Mucosa of gallbladder (tissue), 1 donor: ENCODE measurements around the gene CSNK1G2. TPM values are rescaled to one million over a fixed set of nuclear protein-coding genes. Genes with fewer than 3 reads are reported as not detected.

Experiments used
- DNase-seq: peaks from one replicate; pipeline ENCODE4 v3.0.0-alpha.2; 2020; ENCODE audit warnings: low spot score
- total RNA-seq: library from RNA; stranded (reverse); gene quantifications from one replicate; pipeline ENCODE4 v1.2.1, GENCODE V29; 2021
- donor health status: DM: no; HTN: no; CAD: no.

Gene CSNK1G2
- total RNA-seq, 1 donor from 2014 or later = 77.5 TPM

DNA sequence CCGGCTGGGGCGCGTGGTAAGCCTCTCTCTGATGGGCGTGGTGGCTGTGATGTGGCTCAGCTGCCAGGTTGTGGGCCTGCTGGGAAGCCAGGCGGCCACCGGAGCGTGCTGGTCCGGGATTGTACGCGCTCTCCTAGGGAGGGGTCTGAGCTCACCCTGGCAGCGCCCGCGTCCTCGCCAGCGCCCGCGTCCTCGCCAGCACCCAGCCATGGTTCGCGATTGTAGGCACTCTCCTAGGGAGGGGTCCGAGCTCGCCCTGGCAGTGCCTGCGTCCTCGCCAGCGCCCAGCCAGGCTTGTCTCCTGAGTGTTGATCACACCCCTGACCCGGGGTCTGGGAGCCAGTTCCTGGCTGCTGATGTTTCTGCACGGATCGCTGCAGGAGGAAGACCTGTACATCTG lies 22.0 kb upstream of the CSNK1G2 start:
- DNase-seq = no peak

DNA sequence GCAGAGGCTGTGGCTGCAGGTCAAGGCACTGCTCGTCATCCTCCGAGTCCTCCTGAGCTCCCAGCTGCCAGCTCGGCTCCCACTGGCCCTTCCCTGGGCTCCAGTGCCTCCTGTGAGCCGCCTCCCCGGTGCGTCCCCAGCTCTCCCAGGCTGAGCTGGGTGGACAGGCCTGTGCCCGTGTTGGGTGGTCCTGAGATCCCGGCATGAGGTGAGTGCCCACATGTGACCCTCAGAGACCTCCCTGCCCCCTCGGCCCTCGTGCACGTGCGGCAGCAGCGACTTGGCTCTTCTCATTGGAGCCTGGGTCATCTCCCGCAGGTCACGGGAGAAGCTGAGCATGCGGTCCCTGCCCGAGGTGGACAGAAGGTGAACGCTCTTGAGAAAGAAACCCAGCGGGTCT lies 20.3 kb upstream of the CSNK1G2 start:
- no peak for DNase-seq

DNA sequence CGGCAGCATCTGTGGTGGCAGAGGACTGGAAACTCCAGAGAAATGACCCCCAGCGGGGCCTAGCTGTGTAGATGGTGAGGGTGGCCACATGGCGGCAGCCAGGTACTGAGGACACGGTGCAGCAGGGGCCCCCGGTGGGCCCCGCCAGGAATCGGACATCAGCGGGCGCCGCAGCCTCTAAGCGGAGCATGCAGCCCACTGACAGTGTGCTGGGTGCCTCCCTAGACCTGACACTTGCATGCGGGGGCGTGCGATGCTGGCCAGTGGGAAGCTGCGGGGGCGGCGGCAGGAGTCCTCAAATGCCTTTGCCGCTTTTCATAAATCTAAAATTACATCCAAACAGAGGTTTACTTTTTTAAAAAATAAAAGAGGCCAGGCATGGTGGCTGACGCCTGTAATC lies 19.6 kb upstream of the CSNK1G2 start:
- DNase-seq = no peak

DNA sequence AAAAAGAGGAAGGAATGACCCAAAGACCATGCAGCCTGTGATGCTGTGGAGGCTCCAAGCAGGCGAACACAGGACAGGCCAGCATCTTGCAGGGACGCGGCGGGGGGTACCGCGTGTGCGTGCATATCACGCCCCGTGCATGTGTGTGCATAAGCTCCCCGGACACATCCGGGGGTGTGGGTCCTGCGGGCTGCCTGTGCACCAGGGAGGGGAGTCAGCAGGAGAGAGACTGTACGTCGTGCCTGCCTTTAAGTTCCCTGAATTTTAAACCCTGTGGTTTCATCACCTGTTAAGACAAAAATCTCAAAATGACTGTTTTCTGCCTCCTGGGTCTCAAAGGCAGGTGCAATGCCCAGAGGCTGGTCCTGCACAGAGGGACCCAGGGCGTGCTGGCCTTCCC lies 19.1 kb upstream of the CSNK1G2 start:
- DNase-seq = no peak

DNA sequence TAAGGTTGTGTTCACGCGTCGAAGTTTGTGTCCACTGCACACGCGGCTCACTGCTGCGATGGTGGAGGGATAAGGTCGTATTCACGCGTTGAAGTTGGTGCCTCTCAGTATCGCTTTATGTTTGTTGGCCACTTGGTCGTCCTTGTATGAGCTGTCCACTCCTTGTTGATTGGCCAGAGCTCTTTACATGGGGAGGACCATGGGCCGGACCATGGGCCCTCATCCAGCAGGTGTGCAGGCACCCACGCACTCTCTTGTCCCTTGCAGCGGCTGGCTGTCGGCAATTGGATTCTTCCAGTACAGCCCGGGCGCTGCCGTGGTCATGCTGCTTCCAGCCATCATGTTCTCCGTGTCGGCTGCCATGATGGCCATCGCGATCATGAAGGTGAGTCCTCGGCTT lies 18.2 kb upstream of the CSNK1G2 start:
- no peak for DNase-seq

DNA sequence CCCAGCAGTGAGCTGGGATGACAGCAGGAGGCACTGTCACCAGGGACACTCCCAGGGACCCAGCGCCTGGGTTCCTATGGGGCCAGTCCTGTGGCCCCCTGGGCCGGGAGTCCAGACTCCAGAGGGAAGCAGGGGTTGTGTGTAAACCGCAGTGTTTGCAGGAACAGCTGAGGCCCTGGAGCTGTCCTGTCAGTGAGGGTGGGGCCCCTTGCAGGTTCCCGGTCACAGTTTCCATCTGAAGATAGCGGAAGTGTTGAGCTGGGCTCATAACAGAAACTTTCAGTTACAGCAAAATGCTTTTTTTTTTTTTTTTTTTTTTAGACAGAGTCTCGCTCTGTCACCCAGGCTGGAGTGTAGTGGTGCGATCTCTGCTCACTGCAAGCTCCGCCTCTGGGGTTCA lies 17.7 kb upstream of the CSNK1G2 start:
- DNase-seq = no peak

DNA sequence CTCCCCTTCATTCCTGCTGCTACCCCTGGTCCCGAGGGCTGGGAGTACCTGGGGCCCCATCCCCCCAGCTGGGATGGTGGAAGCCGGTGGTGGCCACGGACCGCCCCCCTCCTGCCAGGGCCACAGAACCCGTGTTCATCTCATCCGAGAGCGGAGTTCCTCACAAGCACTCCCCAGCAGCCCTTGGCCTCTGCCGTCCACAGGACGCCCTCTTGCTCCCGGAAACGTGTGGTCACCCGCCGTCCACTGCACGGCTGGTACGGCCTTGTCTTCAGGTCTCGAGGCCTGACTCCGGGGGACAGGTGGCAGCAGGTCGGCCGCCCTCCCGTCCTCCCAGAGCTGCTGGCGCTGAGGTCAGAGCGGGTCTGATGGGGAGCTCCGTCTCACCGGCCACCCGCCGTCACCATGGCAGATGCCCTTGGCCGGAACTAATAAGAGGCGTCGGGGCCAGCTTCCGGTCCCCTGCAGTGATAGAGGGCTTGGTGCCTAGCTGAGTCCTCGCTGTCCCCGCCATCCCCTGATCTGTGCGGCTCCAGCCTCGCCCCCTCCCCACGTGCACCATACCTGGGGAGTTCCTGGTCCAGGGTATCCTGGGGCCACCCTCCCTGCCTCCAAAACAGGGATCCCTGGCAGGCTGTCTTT lies 16.5 kb upstream of the CSNK1G2 start:
- no peak for DNase-seq

DNA sequence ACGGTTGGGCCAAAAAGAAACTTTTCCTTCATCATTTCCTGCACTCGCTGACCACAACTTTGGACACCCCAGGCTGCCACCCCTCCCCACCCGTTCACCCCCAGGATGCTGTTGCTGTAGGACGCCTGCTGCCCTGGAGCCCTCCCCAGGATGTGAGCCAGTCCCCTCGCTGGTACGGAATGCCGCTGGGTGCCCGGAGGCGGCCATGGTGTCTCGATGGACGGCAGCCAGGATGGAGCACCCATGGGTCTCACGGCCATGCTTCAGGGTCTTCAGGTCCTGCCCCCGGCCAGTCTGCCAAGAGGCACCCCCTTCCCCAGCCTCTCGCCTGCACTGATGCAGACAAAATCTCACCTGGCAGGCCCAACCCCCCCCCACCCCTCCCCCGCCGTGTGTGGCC lies 15.4 kb upstream of the CSNK1G2 start:
- no peak for DNase-seq

DNA sequence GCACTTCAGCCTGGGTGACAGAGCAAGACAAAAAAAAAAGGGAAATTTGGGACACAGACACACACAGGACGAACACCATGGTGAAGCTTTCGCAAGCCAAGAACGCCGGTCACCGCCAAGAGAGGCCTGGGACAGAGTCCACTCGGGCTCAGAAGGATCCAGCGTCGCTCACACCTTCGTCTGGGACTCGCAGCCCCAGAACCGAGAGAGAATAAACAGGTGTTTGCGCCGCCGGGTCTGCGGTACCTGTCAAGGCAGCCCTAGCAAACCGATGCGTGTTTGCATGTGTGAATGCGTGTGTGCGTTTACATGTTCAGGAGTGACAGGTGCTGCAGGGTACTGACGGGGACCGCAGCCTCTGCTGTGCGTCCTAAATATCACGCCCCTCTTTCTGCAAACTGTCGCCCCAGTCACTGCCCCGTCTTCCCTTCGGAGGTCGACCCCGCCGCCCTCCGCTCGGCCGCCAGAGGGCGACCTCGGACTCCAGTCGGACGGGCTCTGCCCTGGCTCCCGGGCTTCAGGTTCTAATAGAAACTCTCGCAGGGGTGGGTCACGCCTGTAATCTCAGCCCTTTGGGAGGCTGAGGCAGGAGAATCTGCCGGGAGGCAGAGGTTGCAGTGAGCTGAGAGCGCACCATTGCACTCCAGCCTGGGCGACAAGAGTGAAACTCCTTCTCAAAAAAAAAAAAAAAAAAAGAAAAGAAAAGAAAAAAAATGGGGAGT lies 11.8 kb upstream of the CSNK1G2 start:
- DNase-seq = peak; percentile 77

DNA sequence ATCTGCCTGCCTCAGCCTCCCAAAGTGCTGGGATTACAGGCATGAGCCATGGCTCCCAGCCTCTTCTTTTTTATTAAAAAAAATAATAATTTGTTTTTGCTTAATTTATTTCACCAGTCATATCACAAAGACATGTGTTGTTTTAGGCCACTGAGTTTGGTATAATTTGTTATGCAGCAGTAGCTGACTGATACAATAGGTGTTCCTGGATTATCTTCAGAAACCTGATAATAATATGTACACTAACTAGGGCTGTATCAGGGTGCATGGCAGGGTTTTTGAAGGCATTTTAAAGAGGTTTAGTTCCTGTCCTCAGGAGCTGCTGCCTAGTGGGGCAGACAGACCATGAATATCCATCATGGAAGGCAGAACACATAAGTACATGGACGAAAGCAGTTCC lies 9.5 kb upstream of the CSNK1G2 start:
- no peak for DNase-seq

DNA sequence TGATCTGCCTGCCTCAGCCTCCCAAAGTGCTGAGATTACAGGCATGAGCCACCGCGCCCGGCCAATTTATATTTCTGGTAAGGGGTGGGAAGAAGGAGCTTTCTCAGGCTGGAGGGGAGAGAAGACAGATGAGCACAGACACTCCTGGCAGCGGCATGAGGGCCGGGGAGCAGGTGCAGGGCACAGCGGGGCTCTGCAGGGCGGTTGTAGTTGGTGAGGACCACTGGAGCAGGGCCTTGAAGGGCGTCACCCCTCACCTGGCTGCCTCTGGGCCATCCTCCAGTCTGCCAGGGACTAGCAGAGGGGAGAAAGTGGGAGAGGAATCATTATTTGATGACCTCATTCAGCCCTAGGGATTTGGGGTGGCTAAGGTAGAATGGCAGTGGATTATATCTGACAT lies 8.6 kb upstream of the CSNK1G2 start:
- no peak for DNase-seq

DNA sequence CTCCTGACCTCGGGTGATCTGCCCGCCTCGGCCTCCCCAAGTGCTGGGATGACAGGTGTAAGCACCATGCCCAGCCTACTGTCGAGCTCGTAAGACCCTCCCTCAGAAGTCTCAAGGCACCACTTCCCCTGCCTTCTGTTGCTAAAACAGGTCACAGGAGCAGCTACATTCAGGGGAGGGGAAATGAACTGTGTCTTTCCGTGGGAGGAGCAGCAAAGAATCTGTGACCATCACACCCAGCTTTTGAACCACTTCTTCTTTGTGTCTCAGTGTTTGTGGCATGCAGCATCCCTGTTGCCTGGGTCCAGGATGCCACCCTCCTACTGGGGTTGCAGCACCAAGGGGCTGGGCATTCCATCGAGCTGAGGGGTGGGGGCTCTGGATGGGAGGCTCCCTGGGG lies 7.7 kb upstream of the CSNK1G2 start:
- DNase-seq = no peak

DNA sequence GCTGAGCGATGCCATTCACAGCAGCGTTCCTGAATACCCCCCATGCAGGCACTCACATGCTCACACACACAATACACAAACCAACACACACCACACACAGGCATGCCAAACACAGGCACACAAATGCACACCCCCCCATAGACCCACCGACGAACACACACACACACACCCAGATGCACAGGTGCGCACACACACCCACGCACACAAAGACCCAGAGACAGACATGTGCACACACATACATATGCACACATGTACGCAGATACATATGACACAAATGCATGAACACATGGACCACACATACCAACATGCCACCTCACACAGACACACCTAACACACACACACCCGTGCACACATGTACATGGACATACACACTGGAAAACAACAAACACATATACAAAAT lies 7.0 kb upstream of the CSNK1G2 start:
- DNase-seq = no peak

DNA sequence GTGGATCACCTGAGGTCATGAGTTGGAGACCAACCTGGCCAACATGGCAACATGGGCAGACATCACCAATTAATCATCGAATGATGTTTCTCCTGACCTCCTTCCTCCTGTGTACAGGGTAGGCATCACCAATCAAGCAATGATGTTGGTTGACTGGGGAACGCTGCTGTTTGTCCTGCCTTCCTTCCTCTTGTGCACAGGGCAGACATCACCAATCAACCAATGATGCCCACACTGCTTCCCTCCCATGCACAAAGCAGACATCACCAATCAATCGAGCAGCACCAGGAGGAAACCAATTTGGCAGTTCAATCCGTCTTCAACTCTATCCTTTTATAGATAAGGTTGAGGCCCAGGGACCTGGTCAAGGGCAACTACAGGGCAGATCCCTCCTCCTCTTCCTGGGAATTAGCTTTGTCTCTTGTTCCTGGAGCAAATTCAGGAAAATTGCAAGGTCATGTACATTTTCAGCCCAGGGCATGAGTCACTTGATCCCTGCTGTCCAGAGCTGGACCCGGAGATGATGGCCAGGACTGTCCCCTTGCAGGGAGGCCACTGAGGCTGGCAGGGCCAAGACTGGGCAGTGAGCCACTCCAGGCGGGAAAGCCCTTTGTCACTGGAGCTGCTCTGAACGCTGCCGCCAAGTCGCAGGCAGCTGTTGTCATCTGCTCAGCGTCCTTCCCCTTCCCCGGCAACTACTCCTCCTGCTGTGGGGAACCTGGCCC lies 5.3 kb upstream of the CSNK1G2 start:
- DNase-seq = no peak

DNA sequence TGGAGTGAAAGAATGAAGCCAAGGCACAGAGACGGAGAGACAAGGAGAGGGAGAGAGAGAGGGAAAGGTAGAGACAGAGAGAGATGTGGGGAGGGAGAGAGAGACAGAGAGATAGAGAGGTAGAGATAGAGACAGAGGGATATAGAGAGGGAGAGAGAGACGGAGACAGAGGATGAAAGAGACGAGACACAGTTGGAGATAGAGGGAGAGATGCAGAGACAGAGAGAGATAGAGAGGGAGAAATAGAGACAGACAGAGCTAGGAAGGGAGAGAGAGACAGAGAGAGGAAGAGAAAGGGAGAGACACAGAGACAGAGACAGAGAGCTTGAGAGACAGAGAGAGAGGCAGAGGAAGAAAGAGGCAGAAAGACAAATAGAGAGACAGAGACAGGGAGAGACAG lies 4.5 kb upstream of the CSNK1G2 start:
- DNase-seq = no peak

DNA sequence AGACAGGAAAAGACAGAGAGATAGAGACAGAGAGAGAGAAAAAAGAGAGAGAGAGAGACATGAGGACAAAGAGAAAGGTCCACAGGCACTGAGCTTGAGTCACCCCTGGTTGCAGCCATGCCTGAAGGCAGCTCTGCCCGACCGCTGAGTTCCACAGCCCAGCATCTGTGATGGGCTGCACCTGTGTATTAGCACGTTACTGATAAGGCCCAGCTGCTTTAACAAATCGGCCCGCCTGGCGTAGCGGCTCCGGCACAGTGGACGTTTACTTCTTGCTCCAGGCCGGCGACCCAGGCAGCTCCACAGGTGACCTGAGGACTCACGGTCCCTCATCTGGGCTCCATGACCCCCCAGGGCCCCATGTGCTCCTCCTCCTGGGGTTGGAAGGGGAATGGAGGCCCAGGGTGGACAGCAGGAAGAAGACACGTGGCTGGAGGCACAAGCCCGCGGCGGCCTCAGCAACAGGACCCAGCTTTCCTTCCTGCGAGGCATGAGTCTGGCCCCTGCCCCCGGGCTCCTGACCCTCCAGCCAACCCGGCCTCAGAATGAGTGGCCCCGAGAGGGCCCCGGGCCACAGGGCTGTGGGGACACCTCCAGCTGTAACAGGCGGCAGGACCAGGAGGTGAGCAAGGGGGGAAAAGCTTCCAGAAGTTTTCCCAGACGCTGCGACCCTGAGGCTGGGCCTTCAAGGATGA lies 3.9 kb upstream of the CSNK1G2 start:
- DNase-seq = no peak

DNA sequence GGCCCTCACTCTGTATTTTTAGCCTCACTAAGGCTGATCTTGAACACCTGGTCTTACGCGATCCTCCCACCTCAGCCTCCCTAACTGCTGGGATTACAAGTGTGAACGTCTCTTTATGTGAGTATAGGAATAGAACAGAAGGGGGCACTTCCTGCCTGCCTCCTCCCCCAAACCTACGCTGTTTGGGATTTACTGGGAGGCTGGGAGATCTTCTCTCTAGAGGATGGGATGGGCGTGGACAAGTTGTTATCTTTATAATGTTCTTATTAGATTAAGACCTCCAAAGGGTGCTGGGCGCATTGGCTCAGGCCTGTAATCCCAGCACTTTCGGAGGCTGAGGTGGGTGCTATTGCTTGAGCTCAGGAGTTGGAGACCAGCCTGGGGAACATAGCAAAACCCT lies 2.9 kb upstream of the CSNK1G2 start:
- DNase-seq = no peak

DNA sequence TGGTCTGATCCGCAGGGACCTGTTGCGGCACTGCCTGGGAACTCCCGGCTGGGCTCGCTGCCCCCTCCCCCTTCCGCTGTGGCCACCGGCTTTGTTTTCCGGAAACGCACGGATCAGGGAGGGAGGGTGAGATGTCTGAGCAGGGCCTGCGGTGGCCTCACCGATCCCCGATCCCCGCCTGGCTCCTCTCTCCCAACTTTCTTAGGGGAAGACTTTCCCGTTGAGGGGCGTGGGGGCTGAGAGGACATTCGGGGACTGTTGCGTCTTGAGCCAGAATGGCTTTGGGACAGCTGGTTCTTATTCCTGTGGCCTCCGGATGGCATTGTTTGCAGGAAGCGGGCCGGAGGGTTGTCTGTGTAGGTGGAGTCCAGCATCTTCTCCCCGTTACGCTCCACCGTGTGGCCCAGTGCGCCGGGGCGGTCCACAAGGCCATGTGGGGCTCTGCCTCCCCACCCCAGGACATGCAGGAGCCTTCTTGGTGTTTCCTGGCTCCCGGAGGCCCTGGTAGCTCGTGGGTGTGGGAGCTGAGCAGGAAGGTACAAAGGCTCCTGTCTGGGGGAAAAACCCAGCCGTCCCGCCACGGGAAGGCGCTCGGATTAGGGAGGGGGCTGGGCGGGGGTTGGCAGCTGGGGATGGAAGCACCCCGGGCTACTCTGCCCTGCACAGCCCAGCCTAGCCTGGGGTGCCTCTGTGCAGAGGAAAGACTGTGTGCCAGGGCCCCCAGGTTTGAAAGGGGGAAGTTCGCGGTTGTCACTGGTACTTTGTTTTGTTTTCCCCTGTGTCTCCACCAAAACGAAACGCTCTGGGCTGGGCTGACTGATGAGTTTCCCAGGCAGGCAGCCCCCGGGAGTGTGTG lies 1.3 kb downstream of the CSNK1G2 start:
- DNase-seq = peak; percentile 74

DNA sequence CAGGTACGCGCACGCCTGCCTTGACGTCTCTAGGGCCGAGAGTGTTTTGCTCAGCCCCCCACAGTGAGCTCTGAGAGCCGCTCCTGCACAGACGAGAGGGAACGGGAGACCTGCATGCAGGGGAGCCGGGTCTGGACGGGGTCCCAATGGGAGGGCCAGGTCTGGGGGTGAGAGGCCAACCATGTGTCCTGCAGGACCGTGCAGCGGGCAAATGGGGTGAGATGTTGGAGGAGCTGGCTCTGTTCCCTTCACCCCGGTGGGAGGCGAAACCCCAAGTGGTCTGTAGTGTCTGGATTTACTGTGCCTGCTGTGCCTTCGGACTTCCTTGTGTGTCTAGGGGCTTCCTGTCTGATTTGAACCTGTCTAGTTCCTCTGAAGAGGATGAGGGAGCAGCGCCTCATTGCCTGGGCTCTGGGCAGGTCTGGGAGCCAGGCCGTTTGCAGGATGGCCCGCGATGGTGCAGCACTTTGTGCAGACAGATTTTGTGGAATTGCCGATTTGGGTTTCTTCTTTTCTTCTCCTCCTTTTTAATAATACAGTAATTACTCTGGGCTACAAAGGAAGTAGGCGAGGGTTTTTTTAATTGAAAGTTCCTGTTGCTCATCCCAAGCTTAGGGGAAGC lies 2.1 kb downstream of the CSNK1G2 start:
- no peak for DNase-seq

DNA sequence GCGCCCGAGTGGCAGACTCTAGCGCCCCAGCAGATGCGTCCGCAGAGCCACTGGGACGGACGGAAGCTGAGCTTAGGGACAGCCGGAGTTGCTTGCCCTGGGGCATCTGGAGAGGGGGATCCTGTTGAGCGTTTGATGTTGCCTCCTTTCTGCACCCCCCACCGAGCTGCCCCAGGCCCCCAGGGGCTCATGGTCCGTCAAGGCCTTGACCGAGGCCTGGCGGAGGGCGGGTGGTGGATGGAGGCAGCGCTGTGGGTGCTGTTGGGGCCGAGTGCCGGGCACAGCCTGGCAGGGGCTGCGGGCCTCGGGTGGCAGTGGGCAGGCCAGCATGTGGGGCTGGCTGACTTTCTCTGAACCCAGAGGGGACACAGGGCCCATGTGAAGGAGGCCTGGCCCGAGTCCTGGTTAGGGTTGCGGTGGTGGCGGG lies 2.7 kb downstream of the CSNK1G2 start:
- no peak for DNase-seq
